Nephron (organoid): ENCODE results near the gene RNF212.
"Not testable (repeated sequence)": the region's sequence is repeated elsewhere in the genome, so short reads cannot be mapped to it uniquely, and the experiment has no call there.

Experiments used
- H3K27ac Mint-ChIP-seq, 3 experiments: 2 replicates each; pipeline ENCODE4 v1.8.0; 2020; ENCODE audit warnings: mixed read lengths in 3 of 3, mild to moderate bottlenecking in 2 of 3, moderate library complexity in 1 of 3
- H3K27me3 Mint-ChIP-seq: 2 replicates; pipeline ENCODE4 v1.8.0; 2021; ENCODE audit warnings: low read depth, mild to moderate bottlenecking, moderate library complexity, mixed read lengths
- H3K36me3 Mint-ChIP-seq: 2 replicates; pipeline ENCODE4 v1.8.0; 2020; ENCODE audit warnings: low read depth, mixed read lengths
- H3K4me1 Mint-ChIP-seq: 2 replicates; pipeline ENCODE4 v1.8.0; 2020; ENCODE audit warnings: mixed read lengths
- H3K4me3 Mint-ChIP-seq, 3 experiments: 2 replicates each; pipeline ENCODE4 v1.8.0; 2020; ENCODE audit warnings: mild to moderate bottlenecking in 3 of 3, mixed read lengths in 3 of 3, moderate library complexity in 2 of 3
- H3K9me3 Mint-ChIP-seq: 2 replicates; pipeline ENCODE4 v1.8.0; 2020; ENCODE audit warnings: mixed read lengths
- CTCF ChIP-seq, 3 experiments: fragments of 200-600 bp; sonication (generic); IDR thresholded peaks; one replicate each; pipeline ENCODE4 v1.5.0; 2021; ENCODE audit warnings: antibody characterized with exemption in 3 of 3; ENCODE audit not compliant: unreplicated experiment in 3 of 3

The RNF212 gene

GRCh38 chr4:1050486-1051213 is 62.7 kb downstream of the RNF212 start:
- peaks cover 2% of the 10 kb centered on the region for H3K9me3 Mint-ChIP-seq
- peaks cover 65% of the 10 kb centered on the region for H3K27me3 Mint-ChIP-seq
- TF ChIP-seq CTCF (IDR thresholded peaks at IDR 0.05; ENCODE audit: unreplicated experiment in 3 of 3): peak in 1 of 3 experiments; percentile 17
- no peak overlapping the region for H3K4me3 Mint-ChIP-seq
- peaks cover 21% of the 10 kb centered on the region for H3K4me1 Mint-ChIP-seq
- no peaks in the 10 kb centered on the region for H3K36me3 Mint-ChIP-seq
- H3K27ac Mint-ChIP-seq: no peak overlapping the region

DNA sequence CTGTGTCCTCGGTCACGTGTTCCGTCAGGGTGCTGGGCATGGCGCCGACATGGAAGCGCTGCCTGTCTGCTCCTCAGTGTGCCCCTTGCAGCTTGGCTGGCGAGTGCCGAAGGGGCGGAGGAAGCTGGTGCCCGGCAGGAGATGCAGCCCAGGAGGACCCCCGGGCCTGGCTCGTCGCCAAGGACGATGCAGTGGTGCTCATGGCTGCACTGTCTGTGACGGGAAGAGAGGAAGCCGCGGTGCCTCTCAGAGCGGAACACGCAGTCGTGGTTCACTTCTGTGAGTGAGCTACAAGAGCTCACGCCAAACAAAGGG is 63.8 kb downstream of the RNF212 start:
- H3K27ac Mint-ChIP-seq: no peak overlapping the region
- peaks cover 67% of the 10 kb centered on the region for H3K27me3 Mint-ChIP-seq
- H3K36me3 Mint-ChIP-seq: no peaks in the 10 kb centered on the region
- H3K4me1 Mint-ChIP-seq: peaks cover 21% of the 10 kb centered on the region
- no peak for TF ChIP-seq CTCF (IDR thresholded peaks at IDR 0.05; ENCODE audit: unreplicated experiment in 3 of 3)
- peaks cover 2% of the 10 kb centered on the region for H3K9me3 Mint-ChIP-seq
- no peak overlapping the region for H3K4me3 Mint-ChIP-seq

DNA sequence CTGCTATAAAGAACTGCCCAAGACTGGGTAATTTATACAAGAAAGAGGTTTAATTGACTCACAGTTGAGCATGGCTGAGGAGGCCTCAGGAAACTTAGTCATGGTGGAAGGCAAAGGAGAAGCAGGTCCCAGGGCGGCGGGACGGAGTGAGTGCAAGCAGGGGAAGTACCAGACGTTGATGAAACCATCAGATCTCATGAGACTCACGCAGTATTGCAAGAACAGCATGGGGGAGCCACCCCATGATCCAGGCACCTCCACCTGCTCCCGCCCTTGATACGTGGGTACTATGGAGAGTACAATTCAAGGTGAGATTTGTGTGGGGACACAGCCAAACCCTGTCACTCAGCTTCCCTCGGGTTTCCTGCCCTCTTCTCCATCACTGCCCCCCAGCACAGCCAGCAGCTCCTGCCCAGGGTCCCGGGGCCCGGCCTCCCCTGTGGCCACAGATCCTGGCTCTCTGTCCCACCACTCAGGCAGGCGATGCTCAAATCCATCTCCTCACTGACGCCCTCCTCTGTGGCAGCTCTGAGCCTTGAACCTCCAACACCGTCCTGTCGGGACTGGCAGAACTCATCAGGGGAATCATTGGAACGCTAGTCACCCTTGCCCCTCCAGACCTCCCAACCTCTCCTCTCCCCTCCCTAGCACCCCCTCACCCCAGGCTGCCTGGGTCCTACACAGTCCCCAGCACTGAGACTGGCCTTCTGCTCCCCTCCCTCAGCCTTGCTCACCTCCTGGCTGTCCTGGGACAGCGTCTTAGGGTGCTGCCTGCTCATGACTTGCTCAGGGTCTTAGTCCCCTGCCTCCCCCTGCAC is 64.4 kb downstream of the RNF212 start:
- peak overlapping the region in 1 of 3 experiments; percentile 43 for H3K27ac Mint-ChIP-seq
- no peak for TF ChIP-seq CTCF (IDR thresholded peaks at IDR 0.05; ENCODE audit: unreplicated experiment in 3 of 3)
- H3K27me3 Mint-ChIP-seq: peaks cover 70% of the 10 kb centered on the region
- H3K4me3 Mint-ChIP-seq: no peak overlapping the region
- peaks cover 2% of the 10 kb centered on the region for H3K9me3 Mint-ChIP-seq
- no peaks in the 10 kb centered on the region for H3K36me3 Mint-ChIP-seq
- H3K4me1 Mint-ChIP-seq: peaks cover 21% of the 10 kb centered on the region

DNA sequence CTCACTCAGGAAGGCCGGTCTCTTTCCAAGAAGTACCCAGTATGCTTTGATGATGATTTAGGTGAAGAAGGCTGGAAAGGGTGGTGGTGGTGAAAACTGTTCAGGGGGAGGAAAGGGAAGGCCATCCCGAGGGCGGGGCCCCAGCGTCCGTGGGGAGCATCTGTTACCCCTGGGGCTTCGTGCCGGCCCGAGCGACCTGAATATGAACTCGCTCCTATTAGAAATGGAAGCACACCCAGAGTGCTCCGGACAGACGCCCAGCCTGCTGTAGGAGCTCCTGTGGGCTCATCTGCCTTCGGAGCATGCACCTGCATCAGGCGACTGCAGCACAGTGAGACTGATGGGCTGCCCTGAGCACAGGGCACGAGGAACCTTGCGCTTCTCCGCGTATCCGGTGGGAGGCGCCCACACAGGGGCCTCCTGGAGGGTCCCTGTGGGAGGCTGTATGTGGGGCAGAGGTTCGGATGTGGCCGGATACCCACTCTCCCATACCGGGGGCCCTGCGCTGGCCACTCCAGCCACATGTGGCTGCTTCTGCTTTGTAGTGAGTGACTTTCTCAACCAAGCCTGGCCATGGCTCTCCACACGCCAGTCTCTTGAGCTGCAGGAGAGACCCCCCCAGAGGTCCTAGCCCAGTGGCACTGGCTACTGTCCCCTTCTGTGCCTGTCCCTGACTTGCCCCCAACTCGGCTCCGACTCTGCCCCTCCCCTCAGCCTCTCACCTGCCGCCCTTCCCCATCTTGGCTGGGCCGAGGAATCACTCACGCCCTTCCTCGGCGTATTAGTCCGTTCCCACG is 65.2 kb downstream of the RNF212 start:
- Mint-ChIP-seq H3K27me3 (peaks cover 70% of the 10 kb centered on the region), H3K4me3 (no peak overlapping the region), H3K4me1 (peaks cover 22% of the 10 kb centered on the region), H3K9me3 (peaks cover 2% of the 10 kb centered on the region), H3K36me3 (no peaks in the 10 kb centered on the region), H3K27ac (peak overlapping the region in 1 of 3 experiments; percentile 50)
- no peak for TF ChIP-seq CTCF (IDR thresholded peaks at IDR 0.05; ENCODE audit: unreplicated experiment in 3 of 3)

DNA sequence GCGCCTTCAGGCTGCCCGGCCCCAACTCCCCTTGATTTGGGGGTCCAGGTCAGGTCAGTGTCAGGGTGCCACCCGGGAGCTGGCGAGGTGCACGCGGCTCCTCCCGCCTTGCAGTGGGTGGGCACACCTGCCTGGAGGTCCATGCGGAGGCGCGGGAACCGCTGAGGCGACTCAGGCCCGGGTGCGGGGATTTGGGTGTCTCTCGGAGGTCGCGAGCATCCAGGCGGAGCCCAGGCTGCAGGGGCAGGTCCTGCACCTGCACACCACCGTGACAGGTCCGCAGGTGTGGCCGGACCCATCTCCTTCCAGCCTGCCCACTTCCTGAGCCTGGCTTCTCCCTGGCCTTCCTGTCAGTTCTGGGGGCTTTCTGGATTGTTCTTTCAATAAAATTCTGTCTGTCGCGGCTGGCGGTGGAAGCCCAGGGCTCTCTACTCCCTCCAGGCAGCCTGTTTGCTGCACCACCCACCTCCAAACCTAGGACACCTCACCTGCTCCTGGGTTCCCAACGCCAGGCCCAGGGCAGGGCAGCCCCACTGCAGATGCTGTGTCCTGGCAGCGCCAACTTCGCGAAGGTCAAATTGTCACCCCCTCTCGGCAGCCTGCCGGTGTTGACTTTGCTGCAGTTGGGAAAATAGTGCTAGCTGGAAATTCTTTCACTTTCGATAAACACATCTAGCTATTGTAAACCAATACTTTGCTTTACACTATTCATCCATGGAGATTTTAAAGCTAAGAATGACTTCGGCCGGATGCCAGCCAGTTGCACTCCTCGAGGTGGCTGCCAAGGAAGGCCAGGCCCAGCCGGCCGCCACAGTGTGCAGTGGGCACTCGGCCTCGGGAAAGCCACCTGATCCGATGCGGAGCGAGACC is 66.0 kb downstream of the RNF212 start:
- Mint-ChIP-seq H3K4me3 (peak overlapping the region in 2 of 3 experiments; percentile 19 to 47), H3K27me3 (peaks cover 63% of the 10 kb centered on the region), H3K36me3 (no peaks in the 10 kb centered on the region), H3K4me1 (peaks cover 16% of the 10 kb centered on the region), H3K27ac (peak overlapping the region in 2 of 3 experiments; percentile 50 to 71), H3K9me3 (peaks cover 2% of the 10 kb centered on the region)
- TF ChIP-seq CTCF (IDR thresholded peaks at IDR 0.05; ENCODE audit: unreplicated experiment in 3 of 3): no peak

- not testable (repeated sequence) for H3K9me3 Mint-ChIP-seq, H3K36me3 Mint-ChIP-seq
- peak overlapping the region; percentile 37 to 47 (median 43) for H3K4me3 Mint-ChIP-seq
- peaks cover 21% of the 10 kb centered on the region for H3K4me1 Mint-ChIP-seq
- peaks cover 60% of the 10 kb centered on the region for H3K27me3 Mint-ChIP-seq
- peak overlapping the region; percentile 15 to 85 (median 71) for H3K27ac Mint-ChIP-seq
Observed at GRCh38 chr4:1046581-1047011, 66.8 kb downstream of the RNF212 start.
